ENCODE measurements around the gene DDAH1.

Gene DDAH1

DNA sequence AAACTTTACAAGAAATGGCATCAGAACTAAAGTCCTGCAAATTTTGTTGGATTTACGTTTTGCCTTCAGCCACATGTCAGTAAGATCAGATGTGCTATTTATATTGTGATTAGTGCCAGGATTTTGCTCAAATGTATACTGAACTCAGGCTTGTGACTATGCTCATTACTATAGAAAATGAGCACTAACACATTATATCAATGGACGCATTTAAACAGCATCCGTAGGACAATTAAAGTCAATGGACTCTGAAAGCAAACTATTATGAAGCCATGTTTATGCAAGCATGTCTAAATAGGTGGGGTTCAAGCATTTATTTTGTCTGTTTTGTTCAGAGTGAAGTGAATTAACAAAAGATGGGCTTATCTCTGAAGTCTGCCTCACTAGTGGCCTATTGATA lies 20.6 kb upstream of the DDAH1 start:
- no peaks in the 10 kb centered on the region for H3K9me3 ChIP-seq (ENCODE audit: control extremely low read depth in 1 of 5, control insufficient read depth in 4 of 5, insufficient read depth in 2 of 5, low read depth in 1 of 5, low read length in 4 of 5)
- H3K36me3 ChIP-seq (ENCODE audit: control insufficient read depth in 4 of 4, insufficient read depth in 4 of 4, low read length in 3 of 4): no peaks in the 10 kb centered on the region
- no peak for DNase-seq
- 100% methylated on average over 1 of the region's 3 CpGs for WGBS (ENCODE audit: insufficient coverage)
- ChIA-PET CTCF (interaction anchor here (1.0 to 1.1 kb wide), 3 partner anchors 16 to 23 kb away, joined by 3 read pairs; no protein-coding TSS in a partner anchor), POLR2A (no interaction called here)
- no peaks in the 10 kb centered on the region for H3K27me3 ChIP-seq (replicated peaks in 2 of 5; ENCODE audit: control insufficient read depth in 4 of 5, insufficient read depth in 5 of 5, low read length in 4 of 5)
- H3K27ac ChIP-seq (ENCODE audit: insufficient read depth in 1 of 2, low read depth in 1 of 2, low read length in 2 of 2, poor library complexity in 1 of 2, severe bottlenecking in 2 of 2): no peak overlapping the region
- H3K4me3 ChIP-seq (ENCODE audit: control insufficient read depth in 1 of 7, extremely low read depth in 1 of 7, insufficient read depth in 4 of 7, low read depth in 2 of 7, low read length in 6 of 7): no peak overlapping the region
- H3K4me1 ChIP-seq (ENCODE audit: control extremely low read depth in 1 of 4, control insufficient read depth in 4 of 4, insufficient read depth in 4 of 4, low read length in 3 of 4): peaks cover 0 to 4% (median under 1%) of the 10 kb centered on the region in 4 experiments

DNA sequence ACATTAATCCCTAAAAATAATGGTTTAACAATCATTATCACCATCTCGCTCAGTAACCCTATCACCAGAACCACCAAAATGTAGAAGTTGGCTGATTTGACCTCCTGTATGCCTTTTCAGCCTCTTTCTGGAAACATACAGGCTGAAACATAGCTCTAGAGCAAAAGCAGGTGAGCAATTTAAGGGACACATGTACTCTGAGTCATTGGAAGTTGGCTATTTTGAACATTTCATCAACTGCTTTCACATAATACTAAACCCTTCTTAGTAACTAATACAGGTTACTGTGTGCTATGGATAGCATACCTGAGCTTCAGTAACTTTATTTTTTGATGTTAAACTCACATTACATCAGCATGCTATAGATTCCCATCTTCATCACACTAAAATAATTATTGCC lies 19.8 kb upstream of the DDAH1 start:
- Histone ChIP-seq H3K27ac (ENCODE audit: insufficient read depth in 1 of 2, low read depth in 1 of 2, low read length in 2 of 2, poor library complexity in 1 of 2, severe bottlenecking in 2 of 2) (no peak overlapping the region), H3K4me3 (ENCODE audit: control insufficient read depth in 1 of 7, extremely low read depth in 1 of 7, insufficient read depth in 4 of 7, low read depth in 2 of 7, low read length in 6 of 7) (no peak overlapping the region), H3K36me3 (ENCODE audit: control insufficient read depth in 4 of 4, insufficient read depth in 4 of 4, low read length in 3 of 4) (no peaks in the 10 kb centered on the region), H3K27me3 (replicated peaks in 2 of 5; ENCODE audit: control insufficient read depth in 4 of 5, insufficient read depth in 5 of 5, low read length in 4 of 5) (no peaks in the 10 kb centered on the region), H3K9me3 (ENCODE audit: control extremely low read depth in 1 of 5, control insufficient read depth in 4 of 5, insufficient read depth in 2 of 5, low read depth in 1 of 5, low read length in 4 of 5) (no peaks in the 10 kb centered on the region), H3K4me1 (ENCODE audit: control extremely low read depth in 1 of 4, control insufficient read depth in 4 of 4, insufficient read depth in 4 of 4, low read length in 3 of 4) (no peaks in the 10 kb centered on the region)
- POLR2A ChIA-PET: no interaction called here
- CTCF ChIA-PET: interaction anchor here (1.0 to 1.1 kb wide), 3 partner anchors 15 to 24 kb away, joined by 3 read pairs; no protein-coding TSS in a partner anchor
- no peak for DNase-seq
- no CpG with 5 or more reads among the region's 1 CpG for WGBS (ENCODE audit: insufficient coverage)

DNA sequence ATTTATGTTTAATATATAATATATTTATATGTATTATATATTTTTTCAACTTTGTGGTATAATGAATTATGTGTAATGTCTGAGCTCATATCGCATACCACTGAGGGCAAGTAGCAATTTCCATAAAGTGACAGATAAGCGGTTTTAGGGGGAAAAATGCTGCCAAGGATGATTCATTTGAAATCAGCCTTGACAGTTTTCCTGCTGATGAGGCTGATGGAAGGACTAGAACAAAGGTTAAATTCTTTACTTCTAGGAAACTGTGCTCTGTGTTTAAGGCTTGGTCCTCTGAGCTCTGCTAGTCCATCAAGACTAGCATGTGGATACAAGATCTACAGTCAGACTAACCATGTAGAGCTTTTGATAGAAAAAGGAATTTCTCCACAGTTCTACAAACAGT lies 19.3 kb upstream of the DDAH1 start:
- H3K4me1 ChIP-seq (ENCODE audit: control extremely low read depth in 1 of 4, control insufficient read depth in 4 of 4, insufficient read depth in 4 of 4, low read length in 3 of 4): no peaks in the 10 kb centered on the region
- CTCF ChIA-PET: interaction anchor here (1.0 kb wide), 1 partner anchor 18 kb away, joined by 3 read pairs; no protein-coding TSS in a partner anchor
- no peaks in the 10 kb centered on the region for H3K36me3 ChIP-seq (ENCODE audit: control insufficient read depth in 4 of 4, insufficient read depth in 4 of 4, low read length in 3 of 4)
- no peak for DNase-seq
- no peak overlapping the region for H3K4me3 ChIP-seq (ENCODE audit: control insufficient read depth in 1 of 7, extremely low read depth in 1 of 7, insufficient read depth in 4 of 7, low read depth in 2 of 7, low read length in 6 of 7)
- 95% methylated on average over 2 of the region's 2 CpGs for WGBS (ENCODE audit: insufficient coverage)
- no peaks in the 10 kb centered on the region for H3K9me3 ChIP-seq (ENCODE audit: control extremely low read depth in 1 of 5, control insufficient read depth in 4 of 5, insufficient read depth in 2 of 5, low read depth in 1 of 5, low read length in 4 of 5)
- H3K27me3 ChIP-seq (replicated peaks in 2 of 5; ENCODE audit: control insufficient read depth in 4 of 5, insufficient read depth in 5 of 5, low read length in 4 of 5): no peaks in the 10 kb centered on the region
- H3K27ac ChIP-seq (ENCODE audit: insufficient read depth in 1 of 2, low read depth in 1 of 2, low read length in 2 of 2, poor library complexity in 1 of 2, severe bottlenecking in 2 of 2): no peak overlapping the region
- POLR2A ChIA-PET: no interaction called here

DNA sequence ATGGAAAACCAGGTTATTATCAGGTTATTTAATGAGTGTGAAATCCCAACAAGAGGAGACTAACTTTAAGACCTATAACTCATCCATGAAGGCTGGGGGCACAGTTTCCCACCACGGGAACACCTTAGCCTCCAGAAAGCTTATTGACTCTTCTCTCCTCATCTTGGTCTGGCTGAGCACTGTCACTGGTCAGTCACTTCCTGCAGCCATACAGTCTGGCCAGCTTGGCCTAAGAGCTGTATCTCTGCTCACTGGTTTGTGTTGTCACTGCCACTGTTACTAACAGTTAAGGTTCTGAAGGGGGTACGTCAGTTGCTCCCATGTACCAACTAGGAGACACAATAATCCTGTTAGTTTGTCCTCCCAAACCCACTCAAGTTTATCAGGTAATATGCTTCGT lies 16.7 kb upstream of the DDAH1 start:
- WGBS (ENCODE audit: insufficient coverage): 83% methylated on average over 1 of the region's 3 CpGs
- H3K4me1 ChIP-seq (ENCODE audit: control extremely low read depth in 1 of 4, control insufficient read depth in 4 of 4, insufficient read depth in 4 of 4, low read length in 3 of 4): no peaks in the 10 kb centered on the region
- no peaks in the 10 kb centered on the region for H3K27me3 ChIP-seq (replicated peaks in 2 of 5; ENCODE audit: control insufficient read depth in 4 of 5, insufficient read depth in 5 of 5, low read length in 4 of 5)
- no peak for DNase-seq
- H3K4me3 ChIP-seq (ENCODE audit: control insufficient read depth in 1 of 7, extremely low read depth in 1 of 7, insufficient read depth in 4 of 7, low read depth in 2 of 7, low read length in 6 of 7): no peak overlapping the region
- POLR2A ChIA-PET: no interaction called here
- no peaks in the 10 kb centered on the region for H3K36me3 ChIP-seq (ENCODE audit: control insufficient read depth in 4 of 4, insufficient read depth in 4 of 4, low read length in 3 of 4)
- CTCF ChIA-PET: no interaction called here
- H3K27ac ChIP-seq (ENCODE audit: insufficient read depth in 1 of 2, low read depth in 1 of 2, low read length in 2 of 2, poor library complexity in 1 of 2, severe bottlenecking in 2 of 2): no peak overlapping the region
- no peaks in the 10 kb centered on the region for H3K9me3 ChIP-seq (ENCODE audit: control extremely low read depth in 1 of 5, control insufficient read depth in 4 of 5, insufficient read depth in 2 of 5, low read depth in 1 of 5, low read length in 4 of 5)

DNA sequence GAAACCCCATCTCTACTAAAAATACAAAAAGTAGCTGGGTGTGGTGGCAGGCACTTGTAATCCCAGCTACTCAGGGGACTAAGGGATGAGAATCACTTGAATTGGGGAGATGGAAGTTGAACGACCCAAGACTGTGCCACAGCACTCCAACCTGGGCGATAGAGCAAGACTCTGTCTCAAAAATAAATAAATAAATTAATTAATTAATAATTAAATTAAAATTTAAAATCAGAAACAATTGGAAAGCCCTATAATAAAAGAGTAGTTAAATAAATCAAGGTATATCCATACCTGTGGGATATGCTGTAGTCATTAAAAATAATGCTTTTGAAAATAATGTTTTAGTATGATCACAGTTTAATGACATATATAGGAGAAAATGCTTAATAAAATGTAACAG lies 15.6 kb upstream of the DDAH1 start:
- H3K4me3 ChIP-seq (ENCODE audit: control insufficient read depth in 1 of 7, extremely low read depth in 1 of 7, insufficient read depth in 4 of 7, low read depth in 2 of 7, low read length in 6 of 7): no peak overlapping the region
- no peak for DNase-seq

GRCh38 chr1:85479491-85479890 lies 14.5 kb upstream of the DDAH1 start:
- no CpG with 5 or more reads among the region's 1 CpG for WGBS (ENCODE audit: insufficient coverage)
- CTCF ChIA-PET: no interaction called here
- DNase-seq: no peak
- no peak overlapping the region for H3K4me3 ChIP-seq (ENCODE audit: control insufficient read depth in 1 of 7, extremely low read depth in 1 of 7, insufficient read depth in 4 of 7, low read depth in 2 of 7, low read length in 6 of 7)
- no peak overlapping the region for H3K27ac ChIP-seq (ENCODE audit: insufficient read depth in 1 of 2, low read depth in 1 of 2, low read length in 2 of 2, poor library complexity in 1 of 2, severe bottlenecking in 2 of 2)
- H3K36me3 ChIP-seq (ENCODE audit: control insufficient read depth in 4 of 4, insufficient read depth in 4 of 4, low read length in 3 of 4): no peaks in the 10 kb centered on the region
- no peaks in the 10 kb centered on the region for H3K4me1 ChIP-seq (ENCODE audit: control extremely low read depth in 1 of 4, control insufficient read depth in 4 of 4, insufficient read depth in 4 of 4, low read length in 3 of 4)
- no peaks in the 10 kb centered on the region for H3K27me3 ChIP-seq (replicated peaks in 2 of 5; ENCODE audit: control insufficient read depth in 4 of 5, insufficient read depth in 5 of 5, low read length in 4 of 5)
- no peaks in the 10 kb centered on the region for H3K9me3 ChIP-seq (ENCODE audit: control extremely low read depth in 1 of 5, control insufficient read depth in 4 of 5, insufficient read depth in 2 of 5, low read depth in 1 of 5, low read length in 4 of 5)
- POLR2A ChIA-PET: no interaction called here

More for the DNA sequence above, 15.6 kb upstream of the DDAH1 start:
- Histone ChIP-seq H3K9me3 (ENCODE audit: control extremely low read depth in 1 of 5, control insufficient read depth in 4 of 5, insufficient read depth in 2 of 5, low read depth in 1 of 5, low read length in 4 of 5) (no peaks in the 10 kb centered on the region), H3K4me1 (ENCODE audit: control extremely low read depth in 1 of 4, control insufficient read depth in 4 of 4, insufficient read depth in 4 of 4, low read length in 3 of 4) (no peaks in the 10 kb centered on the region), H3K36me3 (ENCODE audit: control insufficient read depth in 4 of 4, insufficient read depth in 4 of 4, low read length in 3 of 4) (no peaks in the 10 kb centered on the region), H3K27ac (ENCODE audit: insufficient read depth in 1 of 2, low read depth in 1 of 2, low read length in 2 of 2, poor library complexity in 1 of 2, severe bottlenecking in 2 of 2) (no peak overlapping the region), H3K27me3 (replicated peaks in 2 of 5; ENCODE audit: control insufficient read depth in 4 of 5, insufficient read depth in 5 of 5, low read length in 4 of 5) (no peaks in the 10 kb centered on the region)
- CTCF ChIA-PET: interaction anchor here (0.6 kb wide), 1 partner anchor 125 kb away, joined by 3 read pairs; no protein-coding TSS in a partner anchor
- WGBS (ENCODE audit: insufficient coverage): no CpG with 5 or more reads among the region's 2 CpGs
- POLR2A ChIA-PET: no interaction called here

- ChIA-PET POLR2A (no interaction called here), CTCF (no interaction called here)
- H3K27me3 ChIP-seq (replicated peaks in 2 of 5; ENCODE audit: control insufficient read depth in 4 of 5, insufficient read depth in 5 of 5, low read length in 4 of 5): no peaks in the 10 kb centered on the region
- DNase-seq: no peak
- H3K36me3 ChIP-seq (ENCODE audit: control insufficient read depth in 4 of 4, insufficient read depth in 4 of 4, low read length in 3 of 4): no peaks in the 10 kb centered on the region
- WGBS (ENCODE audit: insufficient coverage): no CpG with 5 or more reads among the region's 1 CpG
- no peaks in the 10 kb centered on the region for H3K9me3 ChIP-seq (ENCODE audit: control extremely low read depth in 1 of 5, control insufficient read depth in 4 of 5, insufficient read depth in 2 of 5, low read depth in 1 of 5, low read length in 4 of 5)
- no peaks in the 10 kb centered on the region for H3K4me1 ChIP-seq (ENCODE audit: control extremely low read depth in 1 of 4, control insufficient read depth in 4 of 4, insufficient read depth in 4 of 4, low read length in 3 of 4)
- H3K27ac ChIP-seq (ENCODE audit: insufficient read depth in 1 of 2, low read depth in 1 of 2, low read length in 2 of 2, poor library complexity in 1 of 2, severe bottlenecking in 2 of 2): no peak overlapping the region
- H3K4me3 ChIP-seq (ENCODE audit: control insufficient read depth in 1 of 7, extremely low read depth in 1 of 7, insufficient read depth in 4 of 7, low read depth in 2 of 7, low read length in 6 of 7): no peak overlapping the region
Measured at GRCh38 chr1:85478366-85478765, 13.4 kb upstream of the DDAH1 start.
